ENCODE measurements around the gene GJD2. TPM values are rescaled to one million over a fixed set of nuclear protein-coding genes. Genes with fewer than 3 reads are reported as not detected.
A peak's percentile ranks its signal among the peaks of the same experiment; 100 is the strongest.

The GJD2 gene
- total and polyA plus RNA-seq, 5 donors from 2014 or later: not detected

- ATAC-seq (ENCODE audit: low read depth in 2 of 2) (no peak), DNase-seq (no peak)
- no peak overlapping the region for H3K4me3 ChIP-seq (ENCODE audit: low read depth, low read length)
- no peaks in the 10 kb centered on the region for H3K36me3 ChIP-seq (ENCODE audit: control insufficient read depth, insufficient read depth, low read length)
- H3K27ac ChIP-seq (ENCODE audit: insufficient read depth, low read length, poor library complexity, severe bottlenecking): no peak overlapping the region
- no peaks in the 10 kb centered on the region for H3K9me3 Mint-ChIP-seq
- H3K4me3 Mint-ChIP-seq: no peak overlapping the region
- no peaks in the 10 kb centered on the region for H3K36me3 Mint-ChIP-seq
- H3K27ac Mint-ChIP-seq: no peak overlapping the region
- H3K4me1 Mint-ChIP-seq: peaks cover 0 to 9% (median 3%) of the 10 kb centered on the region in 4 donors
- H3K27me3 Mint-ChIP-seq: peaks cover 64% of the 10 kb centered on the region
- peaks cover 42% of the 10 kb centered on the region for H3K27me3 ChIP-seq (ENCODE audit: control insufficient read depth, insufficient read depth, low read length)
- no peaks in the 10 kb centered on the region for H3K9me3 ChIP-seq (ENCODE audit: control insufficient read depth in 2 of 2, low read length in 2 of 2)
- no peaks in the 10 kb centered on the region for H3K4me1 ChIP-seq (ENCODE audit: control insufficient read depth, insufficient read depth, low read length, poor library complexity, severe bottlenecking)
Measured at GRCh38 chr15:34755419-34755773, 598 bp upstream of the GJD2 start.

- Histone ChIP-seq H3K36me3 (ENCODE audit: control insufficient read depth, insufficient read depth, low read length) (no peaks in the 10 kb centered on the region), H3K27me3 (ENCODE audit: control insufficient read depth, insufficient read depth, low read length) (peaks cover 39% of the 10 kb centered on the region), H3K4me1 (ENCODE audit: control insufficient read depth, insufficient read depth, low read length, poor library complexity, severe bottlenecking) (no peaks in the 10 kb centered on the region), H3K27ac (ENCODE audit: insufficient read depth, low read length, poor library complexity, severe bottlenecking) (no peak overlapping the region), H3K9me3 (ENCODE audit: control insufficient read depth in 2 of 2, low read length in 2 of 2) (no peaks in the 10 kb centered on the region), H3K4me3 (ENCODE audit: low read depth, low read length) (no peak overlapping the region)
- Mint-ChIP-seq H3K4me3 (peak overlapping the region in 1 of 4 donors; percentile 68), H3K27ac (no peak overlapping the region), H3K36me3 (no peaks in the 10 kb centered on the region), H3K9me3 (no peaks in the 10 kb centered on the region), H3K4me1 (peaks cover 0 to 9% (median 3%) of the 10 kb centered on the region in 4 donors), H3K27me3 (peaks cover 71% of the 10 kb centered on the region)
- DNase-seq (no peak), ATAC-seq (ENCODE audit: low read depth in 2 of 2) (no peak)
Measured at GRCh38 chr15:34754171-34754601, 612 bp downstream of the GJD2 start.

GRCh38 chr15:34753236-34753894 is 1.4 kb downstream of the GJD2 start:
- H3K4me3 Mint-ChIP-seq: peak overlapping the region in 1 of 4 donors; percentile 25
- peaks cover 66% of the 10 kb centered on the region for H3K27me3 Mint-ChIP-seq
- Histone ChIP-seq H3K36me3 (ENCODE audit: control insufficient read depth, insufficient read depth, low read length) (no peaks in the 10 kb centered on the region), H3K27ac (ENCODE audit: insufficient read depth, low read length, poor library complexity, severe bottlenecking) (no peak overlapping the region), H3K4me1 (ENCODE audit: control insufficient read depth, insufficient read depth, low read length, poor library complexity, severe bottlenecking) (no peaks in the 10 kb centered on the region), H3K4me3 (ENCODE audit: low read depth, low read length) (no peak overlapping the region), H3K27me3 (ENCODE audit: control insufficient read depth, insufficient read depth, low read length) (peaks cover 38% of the 10 kb centered on the region), H3K9me3 (ENCODE audit: control insufficient read depth in 2 of 2, low read length in 2 of 2) (no peaks in the 10 kb centered on the region)
- H3K4me1 Mint-ChIP-seq: peaks cover 0 to 9% (median 3%) of the 10 kb centered on the region in 4 donors
- H3K9me3 Mint-ChIP-seq: no peaks in the 10 kb centered on the region
- ATAC-seq (ENCODE audit: low read depth in 2 of 2) (no peak), DNase-seq (peak in 1 of 3 donors; percentile 21)
- no peaks in the 10 kb centered on the region for H3K36me3 Mint-ChIP-seq
- H3K27ac Mint-ChIP-seq: no peak overlapping the region

GRCh38 chr15:34749691-34750090 is 5.1 kb downstream of the GJD2 start:
- peaks cover 38% of the 10 kb centered on the region for H3K27me3 Mint-ChIP-seq
- Histone ChIP-seq H3K36me3 (ENCODE audit: control insufficient read depth, insufficient read depth, low read length) (no peaks in the 10 kb centered on the region), H3K27me3 (ENCODE audit: control insufficient read depth, insufficient read depth, low read length) (peaks cover 21% of the 10 kb centered on the region), H3K9me3 (ENCODE audit: control insufficient read depth in 2 of 2, low read length in 2 of 2) (no peaks in the 10 kb centered on the region), H3K4me3 (ENCODE audit: low read depth, low read length) (no peak overlapping the region), H3K4me1 (ENCODE audit: control insufficient read depth, insufficient read depth, low read length, poor library complexity, severe bottlenecking) (no peaks in the 10 kb centered on the region), H3K27ac (ENCODE audit: insufficient read depth, low read length, poor library complexity, severe bottlenecking) (no peak overlapping the region)
- no peak overlapping the region for H3K4me3 Mint-ChIP-seq
- no peaks in the 10 kb centered on the region for H3K36me3 Mint-ChIP-seq
- no peak overlapping the region for H3K27ac Mint-ChIP-seq
- ATAC-seq (ENCODE audit: low read depth in 2 of 2): no peak
- peaks cover 0 to 5% (median 1%) of the 10 kb centered on the region in 4 donors for H3K4me1 Mint-ChIP-seq
- DNase-seq: no peak
- H3K9me3 Mint-ChIP-seq: peaks cover 0 to 7% (median 0%) of the 10 kb centered on the region in 7 donors

- H3K9me3 Mint-ChIP-seq: no peaks in the 10 kb centered on the region
- no peak overlapping the region for H3K4me3 Mint-ChIP-seq
Measured at GRCh38 chr15:34739346-34739745, 15.5 kb downstream of the GJD2 start.

GRCh38 chr15:34738002-34738401 is 16.8 kb downstream of the GJD2 start:
- no peaks in the 10 kb centered on the region for H3K4me1 ChIP-seq (ENCODE audit: control insufficient read depth, insufficient read depth, low read length, poor library complexity, severe bottlenecking)
- Mint-ChIP-seq H3K27ac (no peak overlapping the region), H3K4me1 (no peaks in the 10 kb centered on the region), H3K4me3 (no peak overlapping the region), H3K9me3 (no peaks in the 10 kb centered on the region), H3K36me3 (no peaks in the 10 kb centered on the region), H3K27me3 (peaks cover 5% of the 10 kb centered on the region)
- H3K4me3 ChIP-seq (ENCODE audit: low read depth, low read length): no peak overlapping the region
- no peak for ATAC-seq (ENCODE audit: low read depth in 2 of 2)
- no peaks in the 10 kb centered on the region for H3K27me3 ChIP-seq (ENCODE audit: control insufficient read depth, insufficient read depth, low read length)
- H3K27ac ChIP-seq (ENCODE audit: insufficient read depth, low read length, poor library complexity, severe bottlenecking): no peak overlapping the region
- DNase-seq: no peak
- H3K9me3 ChIP-seq (ENCODE audit: control insufficient read depth in 2 of 2, low read length in 2 of 2): no peaks in the 10 kb centered on the region
- no peaks in the 10 kb centered on the region for H3K36me3 ChIP-seq (ENCODE audit: control insufficient read depth, insufficient read depth, low read length)

More at GRCh38 chr15:34739346-34739745, 15.5 kb downstream of the GJD2 start:
- Mint-ChIP-seq H3K27ac (no peak overlapping the region), H3K27me3 (peaks cover 9% of the 10 kb centered on the region), H3K4me1 (no peaks in the 10 kb centered on the region), H3K36me3 (no peaks in the 10 kb centered on the region)
- DNase-seq (no peak), ATAC-seq (ENCODE audit: low read depth in 2 of 2) (no peak)
- Histone ChIP-seq H3K36me3 (ENCODE audit: control insufficient read depth, insufficient read depth, low read length) (no peaks in the 10 kb centered on the region), H3K9me3 (ENCODE audit: control insufficient read depth in 2 of 2, low read length in 2 of 2) (no peaks in the 10 kb centered on the region), H3K27ac (ENCODE audit: insufficient read depth, low read length, poor library complexity, severe bottlenecking) (no peak overlapping the region), H3K4me1 (ENCODE audit: control insufficient read depth, insufficient read depth, low read length, poor library complexity, severe bottlenecking) (no peaks in the 10 kb centered on the region), H3K4me3 (ENCODE audit: low read depth, low read length) (no peak overlapping the region), H3K27me3 (ENCODE audit: control insufficient read depth, insufficient read depth, low read length) (no peaks in the 10 kb centered on the region)

- Mint-ChIP-seq H3K9me3 (no peaks in the 10 kb centered on the region), H3K27me3 (peaks cover 4% of the 10 kb centered on the region), H3K36me3 (no peaks in the 10 kb centered on the region), H3K27ac (no peak overlapping the region), H3K4me1 (no peaks in the 10 kb centered on the region), H3K4me3 (no peak overlapping the region)
- no peaks in the 10 kb centered on the region for H3K27me3 ChIP-seq (ENCODE audit: control insufficient read depth, insufficient read depth, low read length)
- H3K4me3 ChIP-seq (ENCODE audit: low read depth, low read length): no peak overlapping the region
- no peaks in the 10 kb centered on the region for H3K36me3 ChIP-seq (ENCODE audit: control insufficient read depth, insufficient read depth, low read length)
- H3K9me3 ChIP-seq (ENCODE audit: control insufficient read depth in 2 of 2, low read length in 2 of 2): no peaks in the 10 kb centered on the region
- H3K27ac ChIP-seq (ENCODE audit: insufficient read depth, low read length, poor library complexity, severe bottlenecking): no peak overlapping the region
- H3K4me1 ChIP-seq (ENCODE audit: control insufficient read depth, insufficient read depth, low read length, poor library complexity, severe bottlenecking): no peaks in the 10 kb centered on the region
- ATAC-seq (ENCODE audit: low read depth in 2 of 2) (no peak), DNase-seq (no peak)
Measured at GRCh38 chr15:34737477-34737876, 17.3 kb downstream of the GJD2 start.

DNA sequence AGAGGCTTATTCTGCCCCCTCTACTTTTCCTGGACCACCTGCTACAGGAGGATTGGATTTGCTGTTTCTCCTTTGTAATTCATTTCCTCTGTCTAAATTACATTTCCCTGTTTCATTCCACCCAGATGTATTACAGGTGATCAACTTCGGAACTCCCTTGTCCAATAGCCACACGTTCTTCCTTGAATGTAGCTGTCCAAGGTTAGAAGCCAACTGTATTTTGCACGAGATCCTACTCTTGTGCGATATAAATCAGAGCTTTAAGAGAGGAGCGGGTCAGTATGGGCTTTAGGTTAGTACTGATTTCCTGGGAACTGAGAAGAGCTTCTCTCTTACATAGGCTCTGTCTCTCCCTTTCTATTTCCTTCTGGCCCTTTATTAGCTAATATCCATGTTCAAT is 20.5 kb downstream of the GJD2 start:
- peaks cover 4% of the 10 kb centered on the region for H3K27me3 Mint-ChIP-seq
- ATAC-seq (ENCODE audit: low read depth in 2 of 2): no peak

More for the DNA sequence above, 20.5 kb downstream of the GJD2 start:
- no peak for DNase-seq
- no peak overlapping the region for H3K4me3 ChIP-seq (ENCODE audit: low read depth, low read length)
- H3K4me3 Mint-ChIP-seq: no peak overlapping the region
- H3K27me3 ChIP-seq (ENCODE audit: control insufficient read depth, insufficient read depth, low read length): no peaks in the 10 kb centered on the region
- no peaks in the 10 kb centered on the region for H3K4me1 Mint-ChIP-seq
- H3K27ac Mint-ChIP-seq: no peak overlapping the region
- no peaks in the 10 kb centered on the region for H3K9me3 ChIP-seq (ENCODE audit: control insufficient read depth in 2 of 2, low read length in 2 of 2)
- no peaks in the 10 kb centered on the region for H3K36me3 Mint-ChIP-seq
- H3K4me1 ChIP-seq (ENCODE audit: control insufficient read depth, insufficient read depth, low read length, poor library complexity, severe bottlenecking): no peaks in the 10 kb centered on the region
- H3K27ac ChIP-seq (ENCODE audit: insufficient read depth, low read length, poor library complexity, severe bottlenecking): no peak overlapping the region
- H3K9me3 Mint-ChIP-seq: no peaks in the 10 kb centered on the region
- no peaks in the 10 kb centered on the region for H3K36me3 ChIP-seq (ENCODE audit: control insufficient read depth, insufficient read depth, low read length)
